GM23338 (cell line): ENCODE measurements around the gene SELENOW.

Experiments used
- CREB1 ChIP-seq: fragments of 250-450 bp; sonication (Bioruptor Pico); IDR thresholded peaks from 2 replicates; pipeline ENCODE4 v1.5.0; 2020; ENCODE audit warnings: low read depth, mild to moderate bottlenecking, moderate library complexity
- CTCF ChIP-seq, 2 experiments: fragments of 200-600 bp in 1 of 2; sonication (generic) in 1 of 2; conservative IDR thresholded peaks; 2 replicates each; pipeline versions ENCODE4 v1.5.1 to v1.6.1; 2016 to 2017; ENCODE audit warnings: antibody characterized with exemption in 2 of 2, low read depth in 2 of 2, mild to moderate bottlenecking in 2 of 2, moderate library complexity in 1 of 2
- EZH2 ChIP-seq: fragments of 200-600 bp; sonication (generic); IDR thresholded peaks from one replicate; pipeline ENCODE4 v1.8.0; 2017; ENCODE audit warnings: antibody characterized with exemption, mild to moderate bottlenecking, low read depth; ENCODE audit not compliant: unreplicated experiment
- JUNB ChIP-seq: IDR thresholded peaks from one replicate; pipeline ENCODE4 v1.6.1; 2016; ENCODE audit warnings: antibody characterized with exemption; ENCODE audit not compliant: unreplicated experiment
- NANOG ChIP-seq: IDR thresholded peaks from 2 replicates; pipeline ENCODE4 v1.6.1; 2016; ENCODE audit warnings: antibody characterized with exemption, borderline replicate concordance
- REST ChIP-seq: IDR thresholded peaks from one replicate; pipeline ENCODE4 v1.6.1; 2018; ENCODE audit warnings: antibody characterized with exemption; ENCODE audit not compliant: unreplicated experiment

- TF ChIP-seq CTCF (conservative IDR thresholded peaks at IDR 0.05; ENCODE audit: low read depth in 2 of 2) (no peak), NANOG (no peak), EZH2 (no peak), REST (no peak), CREB1 (CRISPR knock-in tag) (no peak), JUNB (no peak)
These were observed 36.9 kb upstream of the SELENOW start for GRCh38 chr19:47741544-47742140.
